SJCRH30 (cell line): Measurements from ENCODE around the gene FBRS. TPM values are rescaled to one million over a fixed set of nuclear protein-coding genes. Genes with fewer than 3 reads are reported as not detected.

Experiments used
- DNase-seq, 2 experiments: peaks; one replicate each; pipeline ENCODE4 v3.0.0-alpha.2; 2015 to 2020
- H3K27ac ChIP-seq: fragments of 250-450 bp; sonication (Bioruptor Pico); 2 replicates; pipeline ENCODE4 v1.5.1; 2020; ENCODE audit warnings: mild to moderate bottlenecking, moderate library complexity
- H3K27me3 ChIP-seq: fragments of 250-450 bp; sonication (Bioruptor Pico); 2 replicates; pipeline ENCODE4 v1.5.1; 2020; ENCODE audit warnings: mild to moderate bottlenecking, moderate library complexity
- H3K36me3 ChIP-seq: fragments of 250-450 bp; sonication (Bioruptor Pico); 2 replicates; pipeline ENCODE4 v1.5.1; 2020; ENCODE audit warnings: mild to moderate bottlenecking, moderate library complexity
- H3K4me1 ChIP-seq: fragments of 250-450 bp; sonication (Bioruptor Pico); 2 replicates; pipeline ENCODE4 v1.5.1; 2020; ENCODE audit warnings: mild to moderate bottlenecking, moderate library complexity
- H3K4me3 ChIP-seq: fragments of 250-450 bp; sonication (Bioruptor Pico); 2 replicates; pipeline ENCODE4 v1.5.1; 2020; ENCODE audit warnings: mild to moderate bottlenecking, moderate library complexity
- H3K9me3 ChIP-seq: fragments of 250-450 bp; sonication (Bioruptor Pico); replicated peaks from 2 replicates; pipeline ENCODE4 v1.5.1; 2020; ENCODE audit warnings: mild to moderate bottlenecking, moderate library complexity
- total RNA-seq: library from RNA; depleted of rRNA; stranded (reverse); fragments of >200 nt; shearing (Covaris generic); gene quantifications from 2 replicates; pipeline ENCODE4 v1.2.3, GENCODE V29; 2014

The FBRS gene
- total RNA-seq, 1 experiment from 2014 or later, result 21.1 TPM

- DNase-seq, result no peak
- Histone ChIP-seq H3K27ac (no peak overlapping the region), H3K36me3 (peaks cover 52% of the 10 kb centered on the region), H3K27me3 (no peaks in the 10 kb centered on the region), H3K9me3 (no peaks in the 10 kb centered on the region), H3K4me1 (peaks cover 3% of the 10 kb centered on the region; the same call in 1 of the 2 replicates), H3K4me3 (no peak overlapping the region)
These were observed 7.1 kb downstream of the FBRS start for GRCh38 chr16:30665155-30665829.

- no peak for DNase-seq
- Histone ChIP-seq H3K27ac (no peak overlapping the region), H3K36me3 (peaks cover 52% of the 10 kb centered on the region)
These were observed 7.6 kb downstream of the FBRS start for GRCh38 chr16:30665830-30666190.

GRCh38 chr16:30666681-30667080, 8.4 kb downstream of the FBRS start:
- Histone ChIP-seq H3K4me3 (no peak overlapping the region), H3K27ac (no peak overlapping the region), H3K36me3 (peaks cover 50% of the 10 kb centered on the region), H3K4me1 (no peaks in the 10 kb centered on the region), H3K27me3 (no peaks in the 10 kb centered on the region), H3K9me3 (no peaks in the 10 kb centered on the region)
- no peak for DNase-seq

More at GRCh38 chr16:30665830-30666190, 7.6 kb downstream of the FBRS start:
- Histone ChIP-seq H3K27me3 (no peaks in the 10 kb centered on the region), H3K4me3 (no peak overlapping the region), H3K4me1 (no peaks in the 10 kb centered on the region), H3K9me3 (no peaks in the 10 kb centered on the region)

- H3K4me1 ChIP-seq, result no peaks in the 10 kb centered on the region
- H3K36me3 ChIP-seq, result peaks cover 48% of the 10 kb centered on the region
- no peak for DNase-seq
- no peaks in the 10 kb centered on the region for H3K9me3 ChIP-seq
- H3K27me3 ChIP-seq, result no peaks in the 10 kb centered on the region
- no peak overlapping the region for H3K27ac ChIP-seq
- H3K4me3 ChIP-seq, result no peak overlapping the region
These were observed 9.2 kb downstream of the FBRS start for GRCh38 chr16:30667361-30667905.

GRCh38 chr16:30668393-30668792, 10.2 kb downstream of the FBRS start:
- DNase-seq, result no peak
- H3K4me3 ChIP-seq, result no peak overlapping the region
- no peaks in the 10 kb centered on the region for H3K9me3 ChIP-seq
- no peak overlapping the region for H3K27ac ChIP-seq
- H3K4me1 ChIP-seq, result no peaks in the 10 kb centered on the region
- H3K36me3 ChIP-seq, result peaks cover 40% of the 10 kb centered on the region
- no peaks in the 10 kb centered on the region for H3K27me3 ChIP-seq

GRCh38 chr16:30669026-30669902, 11.0 kb downstream of the FBRS start:
- no peaks in the 10 kb centered on the region for H3K27me3 ChIP-seq
- no peak overlapping the region for H3K27ac ChIP-seq
- no peak overlapping the region for H3K4me3 ChIP-seq
- H3K9me3 ChIP-seq, result no peaks in the 10 kb centered on the region
- DNase-seq, result no peak
- H3K36me3 ChIP-seq, result peaks cover 37% of the 10 kb centered on the region
- no peaks in the 10 kb centered on the region for H3K4me1 ChIP-seq

GRCh38 chr16:30669903-30670824, 11.9 kb downstream of the FBRS start:
- H3K36me3 ChIP-seq, result peaks cover 37% of the 10 kb centered on the region
- no peak for DNase-seq
- no peak overlapping the region for H3K4me3 ChIP-seq
- no peaks in the 10 kb centered on the region for H3K9me3 ChIP-seq
- no peaks in the 10 kb centered on the region for H3K4me1 ChIP-seq
- no peak overlapping the region for H3K27ac ChIP-seq
- no peaks in the 10 kb centered on the region for H3K27me3 ChIP-seq

- Histone ChIP-seq H3K36me3 (no peaks in the 10 kb centered on the region), H3K4me3 (no peak overlapping the region), H3K27ac (no peak overlapping the region), H3K9me3 (no peaks in the 10 kb centered on the region), H3K4me1 (no peaks in the 10 kb centered on the region), H3K27me3 (no peaks in the 10 kb centered on the region; the same call in 1 of the 2 replicates)
- DNase-seq, result no peak
These were observed 16.9 kb downstream of the FBRS start for GRCh38 chr16:30675143-30675542.

GRCh38 chr16:30677931-30678585, 19.8 kb downstream of the FBRS start:
- no peak overlapping the region for H3K27ac ChIP-seq
- H3K4me3 ChIP-seq, result no peak overlapping the region
- H3K27me3 ChIP-seq, result no peaks in the 10 kb centered on the region; the same call in 1 of the 2 replicates
- no peak for DNase-seq
- H3K4me1 ChIP-seq, result no peaks in the 10 kb centered on the region
- H3K36me3 ChIP-seq, result no peaks in the 10 kb centered on the region
- no peaks in the 10 kb centered on the region for H3K9me3 ChIP-seq

- no peak for DNase-seq
- no peaks in the 10 kb centered on the region for H3K4me1 ChIP-seq
- no peak overlapping the region for H3K4me3 ChIP-seq
- no peak overlapping the region for H3K27ac ChIP-seq
- no peaks in the 10 kb centered on the region; the same call in 1 of the 2 replicates for H3K27me3 ChIP-seq
- H3K9me3 ChIP-seq, result no peaks in the 10 kb centered on the region
- H3K36me3 ChIP-seq, result no peaks in the 10 kb centered on the region
These were observed 20.3 kb downstream of the FBRS start for GRCh38 chr16:30678586-30678970.

- Histone ChIP-seq H3K4me3 (no peak overlapping the region), H3K27me3 (no peaks in the 10 kb centered on the region; the same call in 1 of the 2 replicates), H3K27ac (no peak overlapping the region), H3K9me3 (no peaks in the 10 kb centered on the region), H3K36me3 (no peaks in the 10 kb centered on the region), H3K4me1 (no peaks in the 10 kb centered on the region)
- no peak for DNase-seq
These were observed 22.1 kb downstream of the FBRS start for GRCh38 chr16:30680326-30680725.

- Histone ChIP-seq H3K36me3 (no peaks in the 10 kb centered on the region), H3K4me1 (no peaks in the 10 kb centered on the region), H3K4me3 (no peak overlapping the region), H3K9me3 (no peaks in the 10 kb centered on the region), H3K27me3 (0 out of 2 replicates have a peak, but pooled peaks cover 7% of the 10 kb centered on the region), H3K27ac (no peak overlapping the region)
- DNase-seq, result no peak
These were observed 30.5 kb downstream of the FBRS start for GRCh38 chr16:30688701-30689100.

- H3K9me3 ChIP-seq, result no peaks in the 10 kb centered on the region
- H3K36me3 ChIP-seq, result no peaks in the 10 kb centered on the region
- no peak for DNase-seq
- no peak overlapping the region for H3K27ac ChIP-seq
- 0 out of 2 replicates have a peak, but pooled peaks cover 3% of the 10 kb centered on the region for H3K27me3 ChIP-seq
- no peaks in the 10 kb centered on the region for H3K4me1 ChIP-seq
- H3K4me3 ChIP-seq, result no peak overlapping the region
These were observed 33.7 kb downstream of the FBRS start for GRCh38 chr16:30691907-30692306.
